Immature natural killer cell (primary cell): ENCODE results near the gene STMND1. TPM values are rescaled to one million over a fixed set of nuclear protein-coding genes. Genes with fewer than 3 reads are reported as not detected.

Experiments
- DNase-seq, 3 donors: peaks; one replicate each; pipeline ENCODE4 v3.0.0; 2022; ENCODE audit warnings: mixed read lengths in 1 of 3
- H3K27ac Mint-ChIP-seq, 6 donors: one replicate each; pipeline ENCODE4 v1.8.0; 2020; ENCODE audit warnings: mixed read lengths in 6 of 6, mild to moderate bottlenecking in 5 of 6, inconsistent platforms in 4 of 6, moderate library complexity in 3 of 6
- H3K27me3 Mint-ChIP-seq, 3 donors: one replicate each; pipeline ENCODE4 v1.8.0; 2020 to 2021; ENCODE audit warnings: low read depth in 3 of 3, mild to moderate bottlenecking in 3 of 3, mixed read lengths in 3 of 3, moderate library complexity in 3 of 3, inconsistent platforms in 1 of 3
- H3K36me3 Mint-ChIP-seq, 3 donors: one replicate each; pipeline ENCODE4 v1.8.0; 2020; ENCODE audit warnings: mixed read lengths in 3 of 3, inconsistent platforms in 2 of 3, mild to moderate bottlenecking in 2 of 3
- H3K4me1 Mint-ChIP-seq, 2 donors: one replicate each; pipeline ENCODE4 v1.8.0; 2020; ENCODE audit warnings: inconsistent platforms in 2 of 2, mild to moderate bottlenecking in 2 of 2, mixed read lengths in 2 of 2, moderate library complexity in 1 of 2
- H3K4me3 Mint-ChIP-seq, 5 donors: one replicate each; pipeline ENCODE4 v1.8.0; 2020; ENCODE audit warnings: mild to moderate bottlenecking in 5 of 5, mixed read lengths in 5 of 5, inconsistent platforms in 3 of 5, moderate library complexity in 3 of 5
- H3K9me3 Mint-ChIP-seq, 6 donors: one replicate each; pipeline ENCODE4 v1.8.0; 2020; ENCODE audit warnings: mild to moderate bottlenecking in 6 of 6, mixed read lengths in 6 of 6, inconsistent platforms in 4 of 6, moderate library complexity in 3 of 6
- polyA plus RNA-seq, 3 donors: library from polyadenylated mRNA; unstranded; fragments of 300-500 nt; fragmentation: Illumina TruSeq; gene quantifications; one replicate each; pipeline ENCODE4 v1.2.3, GENCODE V29; 2021

Gene STMND1
- polyA plus RNA-seq, 3 donors from 2014 or later, result not detected

DNA sequence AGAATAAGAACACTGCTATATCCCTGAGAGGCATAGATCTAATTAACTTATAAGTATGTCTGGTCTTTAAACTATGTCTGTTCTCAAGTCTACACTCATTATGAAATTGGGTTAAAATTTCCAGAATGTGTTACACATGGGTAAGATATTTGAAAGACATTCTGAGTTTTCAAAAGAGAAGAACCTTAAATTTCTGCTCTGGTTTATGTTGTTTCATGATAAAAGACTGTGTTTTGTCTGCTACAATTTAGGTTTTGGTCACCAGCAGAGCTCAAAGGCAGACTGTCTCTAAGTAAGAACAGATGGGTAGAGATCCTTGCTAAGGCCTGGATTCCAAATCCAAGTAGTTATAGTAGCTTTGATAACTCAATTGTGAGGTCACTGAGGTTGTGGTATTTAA lies 6.0 kb downstream of the STMND1 start:
- no peak for DNase-seq
- Mint-ChIP-seq H3K36me3 (no peaks in the 10 kb centered on the region), H3K4me3 (no peak overlapping the region), H3K4me1 (no peaks in the 10 kb centered on the region), H3K27me3 (peaks cover 3 to 14% (median 5%) of the 10 kb centered on the region in 3 donors), H3K9me3 (no peaks in the 10 kb centered on the region), H3K27ac (no peak overlapping the region)

DNA sequence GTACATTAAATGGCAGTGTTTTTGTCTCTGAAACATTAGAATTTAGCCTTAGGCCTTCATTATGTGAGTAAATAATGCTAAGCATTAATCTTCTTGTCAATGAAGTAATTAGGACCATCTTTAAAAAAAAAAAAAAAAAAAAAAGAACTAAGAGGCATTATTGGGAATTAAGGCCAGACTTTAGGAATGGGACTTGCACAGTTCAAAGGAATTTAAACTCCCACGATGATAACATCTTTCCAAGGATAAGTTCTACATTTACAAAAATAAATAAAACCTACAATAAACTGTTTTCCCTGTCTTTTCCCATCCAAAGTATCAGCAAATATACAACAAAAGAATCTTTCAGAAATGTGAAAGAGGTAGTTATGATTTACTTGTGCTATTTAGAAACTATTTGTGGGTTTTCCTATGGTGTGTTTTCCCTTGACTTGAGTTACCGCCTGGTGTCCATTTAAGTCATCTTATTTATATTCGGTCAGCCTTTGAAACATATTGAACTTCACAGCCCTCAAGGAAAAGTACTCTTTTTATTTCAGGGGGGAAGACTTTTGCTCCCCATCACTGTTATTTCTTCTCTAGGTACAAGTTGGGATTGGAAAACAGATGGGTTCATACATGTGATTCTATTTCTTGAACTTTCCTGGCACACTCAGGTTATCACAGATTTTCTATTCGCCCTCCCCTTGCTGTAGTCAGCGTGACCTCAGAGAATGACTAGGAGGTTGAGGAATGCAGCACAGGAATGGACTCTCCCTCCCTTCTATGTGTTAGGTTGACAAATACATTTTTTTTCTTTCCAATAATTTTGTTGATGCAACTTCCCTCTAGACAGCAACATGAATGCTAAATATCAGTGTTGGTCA lies 13.6 kb downstream of the STMND1 start:
- peaks cover 0 to 5% (median 2%) of the 10 kb centered on the region in 3 donors for H3K27me3 Mint-ChIP-seq
- no peak overlapping the region for H3K4me3 Mint-ChIP-seq
- no peaks in the 10 kb centered on the region for H3K9me3 Mint-ChIP-seq
- DNase-seq, result no peak
- no peaks in the 10 kb centered on the region for H3K4me1 Mint-ChIP-seq
- no peak overlapping the region for H3K27ac Mint-ChIP-seq
- no peaks in the 10 kb centered on the region for H3K36me3 Mint-ChIP-seq

DNA sequence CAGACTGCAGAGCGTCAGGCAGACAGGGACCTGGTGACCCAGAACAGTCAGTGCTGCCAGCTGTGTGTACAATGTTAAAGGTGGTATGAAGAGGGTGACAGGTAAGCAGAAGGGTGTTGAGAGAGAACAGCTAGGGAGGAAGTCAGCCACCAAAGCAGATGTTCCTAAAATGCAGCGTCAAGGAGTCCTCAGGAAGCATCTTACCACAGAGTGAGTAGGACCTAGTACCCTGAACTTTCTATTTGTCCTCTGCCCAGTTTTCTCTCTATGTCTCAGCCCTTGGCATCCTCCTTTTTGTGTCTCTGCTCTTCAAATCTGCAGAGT lies 14.2 kb downstream of the STMND1 start:
- H3K27me3 Mint-ChIP-seq, result peaks cover 0 to 9% (median 3%) of the 10 kb centered on the region in 3 donors
- DNase-seq, result no peak
- H3K27ac Mint-ChIP-seq, result no peak overlapping the region
- H3K36me3 Mint-ChIP-seq, result no peaks in the 10 kb centered on the region
- H3K9me3 Mint-ChIP-seq, result no peaks in the 10 kb centered on the region
- H3K4me1 Mint-ChIP-seq, result no peaks in the 10 kb centered on the region
- H3K4me3 Mint-ChIP-seq, result no peak overlapping the region

DNA sequence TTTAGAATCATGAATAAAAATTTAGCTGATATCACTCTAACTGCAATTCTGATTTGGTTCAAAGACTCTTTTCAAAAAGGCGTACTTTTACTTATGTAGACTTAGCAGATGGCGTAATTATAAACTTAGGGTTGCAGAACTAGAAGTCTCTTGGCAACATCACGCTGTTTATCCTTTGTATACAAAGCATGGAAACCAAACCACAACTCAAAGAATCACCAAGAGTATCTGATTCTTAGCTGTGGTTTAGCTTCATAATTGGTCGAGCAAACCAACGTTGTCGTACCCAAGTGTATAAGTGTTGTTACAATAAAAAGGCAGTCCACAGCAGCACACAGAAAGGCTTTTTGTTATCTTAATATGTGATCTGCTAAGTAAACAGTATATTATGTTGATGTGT lies 18.2 kb downstream of the STMND1 start:
- Mint-ChIP-seq H3K27me3 (peaks cover 0 to 12% (median 3%) of the 10 kb centered on the region in 3 donors), H3K9me3 (no peaks in the 10 kb centered on the region), H3K36me3 (no peaks in the 10 kb centered on the region), H3K4me1 (no peaks in the 10 kb centered on the region), H3K27ac (no peak overlapping the region), H3K4me3 (no peak overlapping the region)
- no peak for DNase-seq

DNA sequence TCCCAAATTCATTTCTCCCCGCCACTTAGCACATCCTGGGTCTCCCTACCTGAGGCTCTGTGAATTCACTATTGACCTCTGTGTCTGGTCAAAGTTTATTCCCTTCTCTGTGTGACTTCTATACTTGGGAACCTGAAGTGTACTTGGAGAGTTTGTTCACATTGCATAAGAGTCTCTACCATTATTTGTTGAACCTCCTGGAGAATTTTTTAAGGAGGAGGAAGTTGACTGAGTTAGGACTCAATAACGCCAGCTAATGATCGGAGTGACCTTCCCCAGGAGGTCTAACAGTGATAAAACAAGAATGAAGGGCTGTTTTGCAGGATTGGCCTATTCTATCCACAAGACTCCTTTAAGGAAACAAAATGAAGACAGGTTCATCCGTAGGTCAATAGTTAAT lies 23.6 kb downstream of the STMND1 start:
- Mint-ChIP-seq H3K4me3 (no peak overlapping the region), H3K27ac (no peak overlapping the region), H3K4me1 (no peaks in the 10 kb centered on the region), H3K27me3 (peaks cover 0 to 17% (median 7%) of the 10 kb centered on the region in 3 donors), H3K9me3 (no peaks in the 10 kb centered on the region), H3K36me3 (no peaks in the 10 kb centered on the region)
- no peak for DNase-seq

DNA sequence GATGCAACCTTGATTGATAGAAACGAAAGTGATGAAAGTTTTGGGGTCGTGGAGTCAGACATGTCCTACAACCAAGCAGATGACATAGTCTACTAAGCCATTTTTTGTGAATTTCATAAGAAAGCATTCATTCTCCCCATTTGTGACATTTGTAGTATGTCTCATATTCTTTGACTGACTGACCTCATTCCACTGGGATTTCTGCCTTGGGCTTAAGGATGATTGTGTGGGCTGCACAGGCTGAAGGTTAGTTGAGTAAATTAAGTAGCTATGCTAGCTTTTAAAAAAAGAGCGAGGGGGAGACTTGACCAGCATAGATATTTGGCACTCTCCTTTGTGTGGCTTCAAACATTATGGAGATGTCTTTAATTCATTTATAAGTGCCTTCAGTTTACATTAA lies 28.9 kb downstream of the STMND1 start:
- peaks cover 2 to 14% (median 6%) of the 10 kb centered on the region in 3 donors for H3K27me3 Mint-ChIP-seq
- H3K36me3 Mint-ChIP-seq, result no peaks in the 10 kb centered on the region
- H3K9me3 Mint-ChIP-seq, result peaks cover 1 to 24% (median 7%) of the 10 kb centered on the region in 6 donors
- H3K4me3 Mint-ChIP-seq, result no peak overlapping the region
- H3K27ac Mint-ChIP-seq, result no peak overlapping the region
- no peaks in the 10 kb centered on the region for H3K4me1 Mint-ChIP-seq
- no peak for DNase-seq

DNA sequence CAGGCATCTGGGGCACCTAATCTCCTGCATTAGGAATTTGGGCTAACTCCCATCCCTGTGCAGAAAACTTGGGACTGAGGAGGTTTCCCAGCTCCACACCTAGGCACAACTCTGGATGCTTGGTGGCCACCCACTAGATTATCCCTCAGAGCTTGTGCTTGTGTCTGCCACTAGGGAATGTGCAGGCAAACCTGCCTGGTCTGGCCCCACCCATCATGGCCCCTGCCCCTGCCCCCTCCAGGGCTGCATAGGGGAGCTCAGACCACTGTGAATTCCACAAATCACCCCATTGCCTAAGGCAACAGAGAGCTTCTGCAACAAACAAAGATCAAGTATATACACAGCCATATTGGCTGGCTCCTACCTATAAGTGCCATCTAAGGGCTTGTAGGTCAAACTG lies 31.1 kb downstream of the STMND1 start:
- H3K4me1 Mint-ChIP-seq, result no peaks in the 10 kb centered on the region

DNA sequence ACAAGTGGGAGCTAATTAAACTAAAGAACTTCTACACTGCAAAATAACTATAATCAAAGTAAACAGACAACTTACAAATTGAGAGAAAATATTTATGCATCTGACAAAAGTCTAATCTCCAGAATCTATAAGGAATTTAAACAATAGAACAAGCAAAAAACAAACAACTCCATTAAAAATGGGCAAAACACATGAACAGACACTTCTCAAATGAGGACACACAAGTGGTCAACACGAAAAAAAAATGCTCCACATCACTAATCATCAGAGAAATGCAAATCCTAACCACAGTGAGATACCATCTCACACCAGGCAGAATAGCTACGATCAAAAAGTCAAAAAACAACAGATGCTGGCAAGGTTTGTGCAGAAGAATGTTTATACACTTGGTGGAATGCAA lies 36.2 kb downstream of the STMND1 start:
- H3K27ac Mint-ChIP-seq, result no peak overlapping the region
- no peak for DNase-seq
- no peak overlapping the region for H3K4me3 Mint-ChIP-seq
- H3K27me3 Mint-ChIP-seq, result peaks cover 0 to 15% (median 0%) of the 10 kb centered on the region in 3 donors
- H3K9me3 Mint-ChIP-seq, result peaks cover 10 to 50% (median 15%) of the 10 kb centered on the region in 6 donors
- no peaks in the 10 kb centered on the region for H3K36me3 Mint-ChIP-seq
- no peaks in the 10 kb centered on the region for H3K4me1 Mint-ChIP-seq

More for the DNA sequence above, 31.1 kb downstream of the STMND1 start:
- DNase-seq, result no peak
- H3K4me3 Mint-ChIP-seq, result no peak overlapping the region
- H3K27me3 Mint-ChIP-seq, result peaks cover 1 to 16% (median 2%) of the 10 kb centered on the region in 3 donors
- no peaks in the 10 kb centered on the region for H3K36me3 Mint-ChIP-seq
- peaks cover 7 to 36% (median 11%) of the 10 kb centered on the region in 6 donors for H3K9me3 Mint-ChIP-seq
- no peak overlapping the region for H3K27ac Mint-ChIP-seq

DNA sequence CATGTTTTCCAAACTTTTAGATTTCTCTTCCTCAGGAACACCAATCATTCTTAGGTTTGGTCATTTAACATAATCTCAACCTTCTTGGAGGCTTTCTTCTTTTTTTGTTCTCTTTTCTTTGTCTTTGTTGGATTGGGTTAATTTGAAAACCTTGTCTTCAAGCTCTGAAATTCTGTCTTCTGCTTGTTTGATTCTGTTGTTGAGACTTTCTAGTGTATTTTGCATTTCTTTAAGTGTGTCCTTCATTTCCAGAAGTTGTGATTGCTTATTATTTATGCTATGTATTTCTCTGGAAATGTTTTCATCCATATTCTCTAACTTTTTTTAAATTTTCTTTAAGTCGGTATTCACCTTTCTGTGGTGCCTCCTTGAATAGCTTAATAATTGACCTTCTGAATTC lies 42.2 kb downstream of the STMND1 start:
- Mint-ChIP-seq H3K27me3 (peaks cover 0 to 6% (median 1%) of the 10 kb centered on the region in 3 donors), H3K4me3 (no peak overlapping the region), H3K27ac (no peak overlapping the region), H3K9me3 (peaks cover 10 to 34% (median 15%) of the 10 kb centered on the region in 6 donors), H3K36me3 (peaks cover 0 to 9% (median 0%) of the 10 kb centered on the region in 3 donors), H3K4me1 (no peaks in the 10 kb centered on the region)
- DNase-seq, result no peak

DNA sequence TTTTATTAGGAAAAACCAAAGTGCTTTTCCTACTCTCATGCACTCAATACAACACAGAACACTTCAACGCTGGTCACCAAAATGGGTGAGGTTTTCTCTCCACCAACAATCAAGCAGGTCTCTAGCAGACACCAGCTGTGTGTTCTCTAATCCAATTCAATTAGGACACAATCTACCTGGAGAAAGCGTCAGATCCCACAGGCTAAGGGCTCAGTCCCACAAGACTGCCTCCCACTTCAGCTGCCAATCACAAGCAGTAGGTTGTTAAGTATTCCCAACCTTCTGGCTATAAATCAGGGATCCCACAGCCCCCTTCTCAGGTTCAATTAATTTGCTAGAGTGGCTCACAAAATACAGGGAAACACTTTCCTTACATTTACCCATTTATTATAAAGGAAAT lies 47.7 kb downstream of the STMND1 start:
- peaks cover 0 to 11% (median 6%) of the 10 kb centered on the region in 6 donors for H3K9me3 Mint-ChIP-seq
- H3K36me3 Mint-ChIP-seq, result peaks cover 0 to 3% (median 0%) of the 10 kb centered on the region in 3 donors
- no peaks in the 10 kb centered on the region for H3K4me1 Mint-ChIP-seq
- H3K27me3 Mint-ChIP-seq, result peaks cover 0 to 8% (median 5%) of the 10 kb centered on the region in 3 donors
- no peak for DNase-seq
- no peak overlapping the region for H3K4me3 Mint-ChIP-seq
- no peak overlapping the region for H3K27ac Mint-ChIP-seq

DNA sequence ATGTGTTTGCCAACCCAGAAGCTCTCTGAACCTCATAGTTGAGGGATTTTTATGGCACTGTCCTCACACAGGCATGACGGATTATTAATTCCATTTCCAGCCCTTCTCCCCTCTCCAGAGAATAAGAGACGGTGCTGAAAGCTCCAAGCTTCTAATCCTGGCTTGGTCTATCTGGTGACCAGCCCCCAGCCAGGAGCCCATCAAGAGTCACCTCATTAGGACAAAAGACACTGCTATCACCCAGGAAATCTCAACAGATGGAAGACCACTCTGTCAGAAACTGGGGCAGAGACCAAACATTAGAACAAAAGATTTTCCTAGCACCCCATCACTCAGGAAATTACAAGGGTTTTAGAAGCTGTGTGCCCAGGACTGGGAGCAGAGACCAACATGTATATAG lies 48.2 kb downstream of the STMND1 start:
- Mint-ChIP-seq H3K4me1 (no peaks in the 10 kb centered on the region), H3K9me3 (peaks cover 0 to 7% (median 5%) of the 10 kb centered on the region in 6 donors)

DNA sequence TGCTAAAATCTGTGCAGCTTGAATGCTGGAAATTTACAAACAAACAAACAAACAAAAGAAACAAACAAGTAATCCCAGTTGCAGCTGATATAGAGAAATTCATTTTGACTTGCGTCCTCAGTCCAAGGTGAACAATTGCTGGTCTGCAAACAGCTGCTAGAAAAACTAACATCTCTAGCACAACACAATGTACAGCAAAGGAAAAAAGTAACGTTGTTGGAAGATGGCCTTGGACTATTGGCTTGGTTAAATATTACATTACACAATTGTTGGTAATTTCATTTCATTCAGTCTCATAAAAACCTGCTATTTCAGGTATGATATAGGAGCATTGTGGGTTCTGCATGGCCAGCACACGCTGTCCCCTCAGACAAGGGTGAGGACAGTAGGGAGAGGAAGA lies 50.0 kb downstream of the STMND1 start:
- no peak for DNase-seq
- Mint-ChIP-seq H3K27ac (no peak overlapping the region), H3K9me3 (peaks cover 0 to 6% (median 0%) of the 10 kb centered on the region in 6 donors), H3K27me3 (peaks cover 0 to 8% (median 3%) of the 10 kb centered on the region in 3 donors), H3K4me3 (no peak overlapping the region), H3K4me1 (no peaks in the 10 kb centered on the region), H3K36me3 (no peaks in the 10 kb centered on the region)

More for the DNA sequence above, 48.2 kb downstream of the STMND1 start:
- Mint-ChIP-seq H3K27me3 (peaks cover 0 to 8% (median 5%) of the 10 kb centered on the region in 3 donors), H3K27ac (no peak overlapping the region), H3K36me3 (peaks cover 0 to 3% (median 0%) of the 10 kb centered on the region in 3 donors), H3K4me3 (no peak overlapping the region)
- no peak for DNase-seq

DNA sequence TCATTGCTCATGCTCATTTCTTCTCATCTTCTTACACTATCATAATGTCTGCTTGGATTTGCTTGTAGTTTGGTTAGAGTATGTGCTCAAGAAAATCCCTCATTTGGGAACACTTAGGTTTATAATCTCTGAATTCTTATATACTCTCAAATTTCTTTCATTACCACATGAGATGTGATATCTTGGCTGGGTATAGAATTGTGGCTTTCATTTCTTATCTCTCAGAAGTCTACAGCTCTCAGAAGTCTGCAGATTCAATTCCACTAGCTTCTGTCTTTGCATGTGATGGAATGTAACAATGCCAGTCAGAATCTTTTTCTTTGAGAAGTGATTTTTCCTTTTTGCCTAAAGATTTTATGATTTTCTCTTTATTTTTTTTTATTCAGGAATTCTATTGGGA lies 50.9 kb downstream of the STMND1 start:
- Mint-ChIP-seq H3K4me3 (no peak overlapping the region), H3K9me3 (peaks cover 0 to 6% (median 0%) of the 10 kb centered on the region in 6 donors), H3K4me1 (no peaks in the 10 kb centered on the region), H3K27me3 (peaks cover 0 to 8% (median 3%) of the 10 kb centered on the region in 3 donors), H3K36me3 (no peaks in the 10 kb centered on the region), H3K27ac (no peak overlapping the region)
- no peak for DNase-seq

DNA sequence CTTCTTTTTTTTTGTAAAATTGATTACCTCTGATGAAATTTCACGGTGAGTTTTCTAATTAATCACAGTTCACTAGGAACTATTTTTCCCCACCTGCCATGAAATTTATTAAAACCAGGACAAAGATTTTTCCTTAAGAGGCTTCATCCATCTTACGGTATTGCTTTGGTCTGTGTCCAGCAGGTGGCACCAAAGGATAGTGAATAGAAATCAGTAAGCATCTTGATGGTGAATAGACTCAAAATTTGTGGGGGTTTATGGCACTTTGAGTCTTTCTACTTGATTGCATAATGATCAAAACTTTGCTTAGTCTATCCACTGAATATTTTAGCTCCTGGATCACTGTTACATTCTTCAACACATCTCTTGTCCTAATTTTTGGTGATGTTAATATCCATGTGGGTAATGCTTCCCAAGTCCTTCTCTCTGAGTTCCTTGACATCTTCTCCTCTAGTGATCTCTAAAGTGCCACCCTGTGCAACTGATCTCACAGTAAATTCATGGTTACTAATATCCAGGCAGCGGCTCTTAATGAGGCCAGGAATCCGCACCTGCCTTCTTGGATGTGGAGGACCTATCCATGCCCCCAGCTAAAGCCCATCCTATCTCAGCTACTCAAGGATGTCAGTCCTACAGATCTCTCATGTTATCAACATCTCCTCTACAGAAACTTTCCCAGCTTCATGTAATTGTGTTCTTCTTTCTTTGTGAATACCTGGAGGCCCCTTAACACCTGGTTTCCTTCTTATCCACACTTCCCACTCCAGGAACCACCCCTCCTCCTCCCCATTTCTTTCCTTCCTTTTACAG lies 54.5 kb downstream of the STMND1 start:
- Mint-ChIP-seq H3K4me3 (no peak overlapping the region), H3K9me3 (peaks cover 0 to 6% (median 0%) of the 10 kb centered on the region in 6 donors), H3K4me1 (no peaks in the 10 kb centered on the region), H3K36me3 (no peaks in the 10 kb centered on the region), H3K27me3 (peaks cover 2 to 7% (median 2%) of the 10 kb centered on the region in 3 donors), H3K27ac (no peak overlapping the region)
- peak; percentile 34 to 53 (median 51) for DNase-seq
